ENCODE results near the gene LRGUK.

LRGUK gene

DNA sequence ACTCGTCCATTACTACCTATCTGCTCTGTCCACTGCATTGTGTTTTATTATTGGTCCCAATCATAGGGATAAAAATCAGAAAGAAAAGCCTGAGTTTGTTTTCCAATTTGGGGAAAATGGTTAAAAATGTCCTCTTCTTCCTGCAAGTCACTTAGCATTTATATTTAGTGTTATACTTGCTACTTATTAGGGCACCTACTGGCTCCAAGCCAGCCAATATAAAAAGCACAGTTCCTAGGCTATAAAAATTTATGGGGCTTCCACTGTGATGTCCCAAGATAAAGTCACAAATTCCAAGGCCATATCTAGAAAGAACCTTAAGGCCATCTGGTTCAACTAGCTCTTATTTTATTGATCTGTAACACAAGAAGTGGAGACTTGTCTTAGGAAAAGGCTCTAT lies 186.4 kb downstream of the LRGUK start:
- DNase-seq, result no peak
